Brain microvascular endothelial cell (primary cell): ENCODE data around the gene PSMC3IP.

Experiments
- DNase-seq: peaks from one replicate; pipeline ENCODE4 v3.0.0-alpha.2; 2020
- H3K27ac ChIP-seq: fragments of 250-450 bp; sonication (Bioruptor Pico); 2 replicates; pipeline ENCODE4 v1.5.1; 2020; ENCODE audit warnings: mild to moderate bottlenecking, moderate library complexity
- H3K27me3 ChIP-seq: fragments of 250-450 bp; sonication (Bioruptor Pico); replicated peaks from 2 replicates; pipeline ENCODE4 v1.5.1; 2020; ENCODE audit warnings: mild to moderate bottlenecking
- H3K36me3 ChIP-seq: fragments of 250-450 bp; sonication (Bioruptor Pico); replicated peaks from 2 replicates; pipeline ENCODE4 v1.5.1; 2020; ENCODE audit warnings: mild to moderate bottlenecking
- H3K4me3 ChIP-seq: 2 replicates; pipeline ENCODE4 v1.5.1; 2011; ENCODE audit warnings: low read depth, mild to moderate bottlenecking, control low read depth, low read length, moderate library complexity
- in situ Hi-C: cut with HindIII; loops from 2 replicates; pipeline ENCODE4 v1.10.0; 2017; ENCODE audit warnings: low sequenced_read_pairs, low pct_ligation_motif_present
- TF ChIP-seq, protein P1 (sequence below): IDR thresholded peaks from 2 replicates; pipeline ENCODE4 v1.5.1; 2011; ENCODE audit warnings: low read depth, mild to moderate bottlenecking, moderate library complexity, low read length, control low read depth, inconsistent platforms; ENCODE audit errors: missing control alignments

The PSMC3IP gene

DNA sequence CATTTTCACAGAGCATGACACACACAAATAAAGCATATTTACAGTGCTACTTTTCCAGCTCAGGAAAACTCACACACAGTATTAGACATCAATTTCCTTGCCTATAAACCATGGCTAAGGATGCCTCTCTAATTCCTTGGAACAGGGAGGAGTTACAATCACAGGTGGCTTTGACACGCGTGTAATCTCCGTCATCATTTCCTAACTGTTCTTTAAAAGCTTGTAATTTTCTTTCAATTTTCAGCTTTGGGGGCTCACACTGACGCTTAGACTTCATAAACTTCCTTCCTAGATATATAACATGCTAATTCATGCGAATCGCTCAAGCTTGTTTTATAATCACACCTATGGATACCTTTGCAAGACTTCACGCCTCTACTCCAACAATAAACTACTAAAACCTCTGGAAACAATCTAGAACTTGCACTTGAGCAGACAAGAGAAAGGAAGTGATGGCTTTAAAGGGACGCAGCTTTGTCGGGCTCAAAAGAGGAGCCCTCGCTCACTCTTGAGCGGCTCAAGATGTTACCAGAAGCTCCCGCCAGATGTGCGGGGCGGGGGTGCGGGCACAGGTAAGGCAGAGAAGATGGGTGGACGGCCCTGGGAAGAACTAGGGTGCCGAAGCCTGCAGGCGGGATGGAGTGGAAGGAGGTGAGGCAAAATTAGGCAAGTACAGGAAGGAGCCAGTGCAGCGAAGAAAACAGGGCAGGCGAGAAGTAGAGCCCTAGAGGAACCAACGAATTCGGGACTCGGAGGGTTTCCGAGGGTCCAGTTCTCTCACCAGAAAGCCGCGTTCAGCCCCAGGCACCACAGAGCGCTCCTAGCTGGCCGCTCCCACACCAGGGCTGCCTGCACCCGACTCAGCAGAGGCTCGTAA is 31.0 kb upstream of the PSMC3IP start:
- DNase-seq, result no peak
- H3K27me3 ChIP-seq, result no peaks in the 10 kb centered on the region
- in situ Hi-C loops, result loop anchor here (10.0 kb wide), 1 partner anchor 56 kb away; no protein-coding TSS in a partner anchor
- H3K36me3 ChIP-seq, result peaks cover 16% of the 10 kb centered on the region
- H3K27ac ChIP-seq, result peak overlapping the region; percentile 83
- TF ChIP-seq, protein P1, sequence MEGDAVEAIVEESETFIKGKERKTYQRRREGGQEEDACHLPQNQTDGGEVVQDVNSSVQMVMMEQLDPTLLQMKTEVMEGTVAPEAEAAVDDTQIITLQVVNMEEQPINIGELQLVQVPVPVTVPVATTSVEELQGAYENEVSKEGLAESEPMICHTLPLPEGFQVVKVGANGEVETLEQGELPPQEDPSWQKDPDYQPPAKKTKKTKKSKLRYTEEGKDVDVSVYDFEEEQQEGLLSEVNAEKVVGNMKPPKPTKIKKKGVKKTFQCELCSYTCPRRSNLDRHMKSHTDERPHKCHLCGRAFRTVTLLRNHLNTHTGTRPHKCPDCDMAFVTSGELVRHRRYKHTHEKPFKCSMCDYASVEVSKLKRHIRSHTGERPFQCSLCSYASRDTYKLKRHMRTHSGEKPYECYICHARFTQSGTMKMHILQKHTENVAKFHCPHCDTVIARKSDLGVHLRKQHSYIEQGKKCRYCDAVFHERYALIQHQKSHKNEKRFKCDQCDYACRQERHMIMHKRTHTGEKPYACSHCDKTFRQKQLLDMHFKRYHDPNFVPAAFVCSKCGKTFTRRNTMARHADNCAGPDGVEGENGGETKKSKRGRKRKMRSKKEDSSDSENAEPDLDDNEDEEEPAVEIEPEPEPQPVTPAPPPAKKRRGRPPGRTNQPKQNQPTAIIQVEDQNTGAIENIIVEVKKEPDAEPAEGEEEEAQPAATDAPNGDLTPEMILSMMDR, result no peak
- H3K4me3 ChIP-seq, result peak overlapping the region; percentile 98

DNA sequence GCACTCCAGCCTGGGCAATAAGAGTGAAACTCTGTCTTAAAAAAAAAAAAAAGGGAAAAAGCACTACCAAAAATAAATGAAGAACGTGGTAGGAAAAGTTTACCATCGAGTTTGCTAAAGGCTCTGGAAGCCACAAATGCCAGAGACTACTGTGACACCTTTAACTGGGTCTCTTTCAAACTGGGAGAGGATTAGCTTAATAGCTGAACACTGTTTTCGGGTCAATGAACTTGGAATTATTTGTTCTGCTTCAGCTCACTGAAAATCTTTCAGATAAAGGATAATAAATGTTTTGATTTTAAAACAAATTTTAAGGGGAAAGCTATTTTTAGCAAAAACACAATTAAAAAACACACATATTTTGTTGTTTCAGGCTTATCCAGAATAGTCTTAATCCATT is 30.2 kb upstream of the PSMC3IP start:
- in situ Hi-C loops, result loop anchor here (10.0 kb wide), 1 partner anchor 57 kb away; no protein-coding TSS in a partner anchor
- TF ChIP-seq, protein P1, result no peak
- Histone ChIP-seq H3K27ac (no peak overlapping the region), H3K4me3 (peak overlapping the region; percentile 98), H3K36me3 (peaks cover 8% of the 10 kb centered on the region), H3K27me3 (no peaks in the 10 kb centered on the region)
- DNase-seq, result no peak

DNA sequence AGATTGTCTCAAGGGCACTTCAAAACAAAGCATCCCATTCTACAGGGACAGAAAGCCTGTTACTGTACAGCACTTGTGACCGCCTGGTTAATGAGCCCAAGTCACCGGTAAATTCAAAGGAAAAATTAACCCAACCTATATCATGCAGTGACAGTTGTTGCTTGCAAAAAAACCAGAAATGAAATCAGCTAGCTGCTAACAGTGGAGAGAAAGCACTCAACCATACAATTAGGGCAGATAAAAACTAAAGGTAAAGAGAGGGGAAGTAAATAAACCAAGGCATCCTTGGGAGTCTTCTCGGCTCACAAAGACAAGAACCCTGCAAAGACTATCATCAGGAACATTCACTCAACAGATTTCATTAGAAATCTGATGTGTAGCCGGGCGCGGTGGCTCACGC is 25.8 kb upstream of the PSMC3IP start:
- TF ChIP-seq, protein P1, result no peak
- in situ Hi-C loops, result loop anchor here (10.0 kb wide), 1 partner anchor 61 kb away; no protein-coding TSS in a partner anchor
- Histone ChIP-seq H3K4me3 (no peak overlapping the region), H3K36me3 (no peaks in the 10 kb centered on the region), H3K27me3 (no peaks in the 10 kb centered on the region), H3K27ac (no peak overlapping the region)
- DNase-seq, result no peak

DNA sequence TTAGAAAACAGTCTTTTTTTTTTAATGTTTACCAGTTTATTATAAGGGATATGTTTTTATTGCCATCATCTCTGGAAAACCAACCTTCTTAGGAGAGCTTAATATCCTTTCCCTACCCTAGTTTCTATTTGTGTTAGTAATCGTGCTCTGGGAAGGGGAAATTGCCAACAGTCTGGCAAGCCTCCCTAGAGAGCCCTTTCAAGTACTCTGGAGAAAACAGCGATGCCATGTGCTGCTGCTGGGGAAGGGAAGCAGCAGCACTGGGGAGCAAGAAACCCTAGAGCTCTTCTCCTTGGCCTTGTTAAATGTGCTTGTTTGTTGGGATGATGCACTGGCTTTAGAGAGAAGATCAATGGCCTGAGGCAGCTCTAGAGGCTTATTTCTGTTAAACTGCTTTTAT is 21.4 kb upstream of the PSMC3IP start:
- H3K4me3 ChIP-seq, result no peak overlapping the region
- H3K27me3 ChIP-seq, result no peaks in the 10 kb centered on the region
- in situ Hi-C loops, result no loop called here
- no peaks in the 10 kb centered on the region for H3K36me3 ChIP-seq
- no peak for DNase-seq
- no peak overlapping the region for H3K27ac ChIP-seq
- TF ChIP-seq, protein P1, result no peak

DNA sequence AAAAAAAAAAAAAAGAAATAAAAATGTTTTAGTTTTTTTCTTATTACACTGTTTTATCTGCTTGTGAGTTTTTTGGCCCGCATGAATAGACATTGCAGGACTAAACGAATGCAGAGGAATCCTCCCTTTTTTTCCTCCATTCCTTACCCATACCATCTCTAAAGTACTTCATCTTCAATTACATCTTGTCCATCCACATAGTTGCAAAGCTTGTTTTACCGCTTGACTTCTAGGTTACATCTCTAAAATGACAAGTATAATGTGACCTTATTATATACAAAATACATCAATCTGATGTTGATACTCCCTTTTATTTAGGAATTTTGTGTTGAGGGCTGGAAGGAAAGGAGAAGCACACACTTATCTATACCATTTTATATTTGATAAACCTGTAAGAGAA is 18.9 kb upstream of the PSMC3IP start:
- Histone ChIP-seq H3K4me3 (no peak overlapping the region), H3K36me3 (no peaks in the 10 kb centered on the region), H3K27me3 (no peaks in the 10 kb centered on the region), H3K27ac (no peak overlapping the region)
- in situ Hi-C loops, result no loop called here
- TF ChIP-seq, protein P1, result no peak
- no peak for DNase-seq
